Fibroblast of peridontal ligament (primary cell): Measurements from ENCODE around the gene RASAL1.

Experiments
- DNase-seq: peaks from one replicate; pipeline ENCODE4 v3.0.0-alpha.2; 2010; ENCODE audit errors: extremely low read depth

The RASAL1 gene

DNA sequence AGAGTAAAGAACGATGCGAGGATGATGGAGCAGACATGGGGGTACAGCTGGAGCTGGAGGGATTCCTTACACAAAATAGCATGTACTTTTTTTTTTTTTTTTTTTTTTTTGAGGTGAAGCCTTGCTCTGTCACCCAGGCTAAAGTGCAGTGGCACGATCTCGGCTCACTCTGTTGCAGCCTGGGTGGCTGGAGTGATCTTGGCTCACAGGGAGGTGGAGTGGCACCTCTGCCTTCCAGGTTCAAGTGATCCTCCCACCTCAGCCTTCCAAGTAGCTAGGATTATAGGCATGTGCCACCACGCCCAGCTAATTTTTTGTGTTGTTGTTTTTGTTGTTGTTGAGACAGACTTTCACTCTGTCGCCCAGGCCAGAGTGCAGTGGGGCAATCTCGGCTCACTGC is 5.1 kb upstream of the RASAL1 start:
- no peak for DNase-seq

DNA sequence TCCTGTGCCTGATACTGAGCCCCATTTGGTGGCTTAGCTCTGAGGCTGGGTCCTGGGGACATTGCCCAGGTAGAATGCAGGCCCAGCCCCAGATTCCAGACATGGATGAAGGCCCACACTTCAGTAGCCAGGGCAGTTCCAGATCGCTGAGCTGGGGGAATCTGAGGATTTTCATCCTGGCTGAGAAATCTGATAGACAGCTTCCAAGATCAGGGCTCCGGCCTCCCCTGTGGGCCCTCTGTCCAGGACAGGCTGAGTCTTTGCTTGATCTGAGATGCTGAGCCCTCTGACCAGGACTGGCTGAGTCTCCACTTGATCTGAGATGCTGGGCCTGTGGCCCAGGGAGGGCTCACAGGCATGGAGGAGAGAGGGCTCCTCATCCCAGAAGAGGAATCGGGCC is 3.3 kb upstream of the RASAL1 start:
- DNase-seq = no peak

DNA sequence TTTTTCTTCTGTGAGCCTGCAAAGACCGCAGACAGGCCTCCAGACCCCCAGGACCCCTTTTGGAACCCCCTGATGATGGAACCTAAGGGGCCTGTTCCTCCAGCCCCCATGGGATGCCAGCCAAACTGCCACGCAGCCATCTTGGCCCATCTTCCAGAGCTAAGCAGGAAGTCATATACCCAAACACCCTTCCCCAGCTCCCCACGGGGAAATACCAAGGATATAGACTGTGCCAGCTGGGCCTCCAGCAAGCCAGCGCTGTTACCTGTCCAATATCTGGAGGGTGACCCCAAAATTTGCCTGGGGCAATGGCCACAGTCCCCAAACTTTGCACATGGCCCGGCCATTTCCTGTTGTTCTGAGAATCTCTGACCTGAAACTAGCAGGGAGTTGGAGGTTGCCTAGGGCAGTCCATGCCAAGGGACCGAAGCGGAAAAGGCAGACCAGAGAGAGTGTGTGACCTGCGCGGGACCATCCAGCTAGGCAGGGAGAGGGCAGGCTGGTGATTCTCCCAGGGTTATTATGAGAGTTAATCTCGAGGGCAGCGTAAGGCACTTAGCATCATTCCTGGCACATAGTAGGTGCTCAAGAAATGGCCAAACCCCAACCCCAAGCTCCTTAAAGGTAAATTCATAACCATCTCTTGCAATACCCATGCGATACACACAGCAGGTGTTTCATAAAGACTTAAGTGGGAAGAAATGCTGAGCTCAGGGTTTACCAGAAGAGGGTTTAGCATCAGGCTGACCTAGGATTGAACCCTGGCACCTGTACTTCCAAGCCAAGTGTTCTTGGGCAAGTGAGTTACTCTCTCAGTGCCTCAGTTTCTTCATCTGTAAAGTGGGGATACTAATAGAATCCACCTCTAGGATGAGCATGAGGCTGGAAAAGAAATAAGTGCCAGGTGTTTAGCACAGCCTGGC is 2.6 kb upstream of the RASAL1 start:
- DNase-seq = no peak

DNA sequence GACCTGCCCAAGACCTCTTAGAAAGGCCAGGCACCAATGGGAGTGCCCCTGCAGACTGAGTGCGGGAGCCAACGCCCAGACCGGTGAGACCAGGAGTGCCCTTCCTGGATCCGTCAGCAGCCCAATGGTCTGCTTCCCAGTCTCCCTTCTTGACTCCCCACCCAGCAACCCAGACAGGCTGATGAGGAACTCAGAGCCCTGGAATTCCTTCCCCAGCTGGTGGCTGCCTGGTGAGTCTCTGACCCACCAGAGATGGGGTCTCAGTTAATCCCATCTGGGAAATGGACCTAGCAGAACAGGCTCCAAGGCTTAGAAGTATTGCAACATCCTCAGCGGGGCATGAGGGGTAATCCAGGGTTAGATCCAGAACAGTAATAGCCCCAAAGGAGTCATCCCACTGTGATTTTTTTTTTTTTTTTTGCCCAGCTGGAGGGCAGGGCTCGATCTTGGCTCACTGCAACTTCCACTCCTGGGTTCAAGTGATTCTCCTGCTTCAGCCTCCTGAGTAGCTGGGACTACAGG is 1.5 kb upstream of the RASAL1 start:
- DNase-seq = no peak

DNA sequence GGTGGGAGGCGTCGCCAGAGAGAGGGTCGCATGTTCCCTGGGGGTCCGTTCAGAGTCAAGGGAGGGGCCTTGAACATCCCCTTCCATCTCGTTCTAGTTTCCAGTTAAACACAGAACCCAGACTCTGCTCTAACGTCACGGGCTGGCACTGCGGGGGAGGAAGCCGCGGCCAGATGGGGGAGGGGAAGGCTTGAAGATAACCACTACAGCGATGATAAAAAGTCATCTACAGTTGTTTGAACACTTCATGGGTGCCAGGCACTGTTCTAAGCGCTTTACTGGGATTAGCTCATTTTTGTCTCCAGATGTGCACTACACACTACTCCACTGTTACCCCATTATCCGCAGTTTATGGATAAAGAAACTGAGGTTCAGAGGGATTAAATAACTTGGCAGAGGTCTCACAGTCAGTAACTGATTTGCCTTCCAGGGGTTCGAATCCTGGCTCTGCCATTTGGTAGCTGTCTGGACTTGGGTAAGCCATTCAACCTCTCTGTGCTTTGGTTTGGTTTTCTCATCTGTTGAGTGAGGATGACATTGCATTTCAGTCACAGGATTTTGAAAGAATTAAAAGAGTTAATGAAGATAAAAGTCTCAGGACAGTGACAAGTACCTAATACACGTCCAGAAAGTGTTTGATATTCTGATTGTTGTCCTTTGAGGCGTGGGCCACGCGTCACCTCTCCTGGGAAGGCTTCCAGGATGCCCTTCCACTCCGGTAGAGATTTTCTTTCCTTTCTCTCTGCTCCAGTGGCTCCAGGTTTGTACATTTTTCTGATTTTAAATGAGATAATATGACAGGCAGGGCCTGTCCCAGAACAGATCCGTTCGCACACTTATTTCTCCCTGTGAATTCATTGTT is 798 bp upstream of the RASAL1 start:
- DNase-seq = no peak

DNA sequence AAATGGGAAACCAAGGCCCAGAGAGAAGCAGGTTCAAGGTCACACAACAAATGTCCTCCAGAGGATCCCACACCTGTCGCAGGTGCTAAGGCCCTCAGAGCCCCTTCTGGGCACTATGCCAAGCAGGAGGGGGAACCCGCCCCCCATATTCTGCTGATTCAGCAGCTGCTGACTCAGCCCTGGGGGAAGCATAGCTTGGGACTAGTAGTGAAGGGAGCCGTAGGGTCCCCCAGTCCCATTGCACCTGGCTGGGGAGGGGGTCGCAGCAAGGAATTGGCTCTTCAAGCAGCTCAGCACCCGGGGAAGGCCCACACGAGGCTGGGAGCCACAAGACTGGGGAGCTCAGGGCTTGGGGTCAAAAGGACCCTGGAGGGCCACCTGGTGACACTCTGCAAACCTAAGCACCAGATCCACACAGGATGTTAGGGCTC is 1.0 kb downstream of the RASAL1 start:
- no peak for DNase-seq

DNA sequence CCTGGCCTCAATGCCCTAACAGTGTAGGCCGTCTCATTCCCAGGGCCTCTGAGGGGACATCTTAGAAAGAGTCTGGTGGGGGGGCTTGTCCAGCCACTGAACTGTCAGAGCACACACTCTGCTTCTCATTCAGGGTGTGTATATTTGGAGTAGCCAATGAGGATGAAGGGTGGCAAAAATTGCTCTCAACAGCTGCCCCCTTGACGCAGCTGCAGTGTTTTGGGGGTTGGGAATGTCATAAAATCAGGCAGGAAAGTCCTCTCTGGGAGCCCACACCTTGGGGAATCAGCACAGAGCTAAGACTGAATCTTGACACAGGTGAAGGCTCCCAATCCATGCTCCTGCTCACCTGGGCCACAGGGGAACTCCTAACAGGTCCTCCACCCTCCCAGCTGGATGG is 1.5 kb downstream of the RASAL1 start:
- no peak for DNase-seq

DNA sequence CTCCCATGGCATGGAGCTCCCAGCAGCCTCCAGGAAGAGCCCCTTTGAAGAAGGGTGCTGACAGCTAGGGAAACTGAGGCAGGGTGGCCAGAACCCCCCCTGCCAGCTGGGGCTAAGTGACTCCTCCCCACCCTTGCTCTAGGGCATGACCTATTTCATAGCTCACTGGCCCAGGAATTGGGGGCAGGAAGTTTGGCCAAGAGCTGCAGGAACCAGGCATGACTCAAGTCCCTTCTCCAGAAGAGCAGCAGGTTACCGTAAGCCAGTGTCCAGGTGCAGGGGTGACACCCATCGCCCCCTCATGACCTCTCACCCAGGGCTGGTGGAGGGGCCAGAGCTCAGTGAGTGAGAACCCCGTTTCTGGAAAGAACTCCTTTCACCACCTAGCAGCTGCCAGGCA is 1.9 kb downstream of the RASAL1 start:
- no peak for DNase-seq

DNA sequence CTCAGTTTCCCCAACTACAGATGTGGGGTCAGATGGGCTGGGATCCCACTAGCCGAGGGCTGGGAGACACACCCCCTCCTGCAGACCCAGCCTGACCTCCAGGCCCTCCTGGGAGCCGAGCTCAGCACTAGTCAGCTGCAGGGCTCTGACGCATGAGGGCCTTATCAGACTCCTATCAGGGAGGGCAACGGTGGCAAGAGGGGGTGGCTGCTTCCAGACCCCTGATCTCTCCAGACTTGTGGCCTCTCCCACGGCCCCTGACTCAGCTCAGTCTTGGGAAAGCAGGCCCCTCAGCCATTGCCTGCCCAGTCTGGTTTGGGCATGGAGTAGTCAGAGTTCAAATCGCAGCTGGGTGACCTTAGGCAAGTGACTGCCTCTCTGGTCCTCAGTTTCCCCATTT is 2.5 kb downstream of the RASAL1 start:
- no peak for DNase-seq

DNA sequence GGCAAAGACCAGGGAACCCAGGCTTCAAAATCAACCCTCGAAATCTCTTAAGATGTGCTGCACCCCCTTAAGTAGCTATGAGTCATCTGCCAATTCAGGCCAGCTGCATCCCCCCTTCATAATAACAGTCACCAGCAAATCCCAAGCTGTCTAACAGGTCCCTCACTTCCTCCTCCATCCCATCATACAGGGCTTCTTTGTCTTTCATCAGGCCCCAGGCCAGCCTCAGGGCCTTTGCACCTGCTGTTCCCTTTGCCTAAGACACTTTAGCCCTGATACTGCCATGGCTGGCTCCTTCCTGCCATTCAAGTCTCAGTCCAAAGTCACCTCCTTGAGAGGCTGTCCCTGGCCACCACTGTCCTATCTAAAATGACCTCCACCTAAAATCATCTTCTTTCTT is 4.0 kb downstream of the RASAL1 start:
- DNase-seq = no peak

DNA sequence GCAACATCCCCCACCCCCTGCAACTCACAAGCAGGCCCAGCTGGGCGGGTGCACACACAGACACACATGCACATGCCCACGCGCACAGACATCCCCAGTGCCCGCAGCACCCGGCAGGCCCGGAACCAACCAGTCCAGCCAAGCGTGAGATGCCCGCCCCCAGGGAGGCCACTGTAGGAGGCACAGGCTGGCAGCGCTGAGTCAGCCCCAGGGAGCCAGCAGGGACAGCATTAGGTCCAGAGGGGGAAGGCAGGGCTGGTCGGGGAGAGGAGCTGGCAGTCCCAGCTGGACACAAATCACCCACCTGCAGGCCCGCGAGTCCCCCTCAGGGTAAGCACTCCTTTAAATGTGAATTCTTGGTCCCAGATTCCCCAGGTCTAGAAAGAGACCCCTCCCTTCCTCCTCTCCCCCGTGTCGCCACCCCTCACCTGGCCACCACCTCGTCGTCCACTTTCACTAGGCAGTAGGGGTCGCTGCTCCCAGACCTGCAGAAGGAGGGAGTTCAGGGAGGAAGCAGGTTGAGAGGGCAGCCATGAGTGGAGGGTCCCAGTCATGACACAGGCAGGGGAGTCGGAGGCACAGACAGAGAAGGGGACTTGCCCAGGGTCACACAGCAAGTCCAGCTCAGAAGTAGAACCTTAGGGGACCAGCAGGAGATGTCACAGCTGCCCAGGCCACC is 5.0 kb downstream of the RASAL1 start:
- no peak for DNase-seq

DNA sequence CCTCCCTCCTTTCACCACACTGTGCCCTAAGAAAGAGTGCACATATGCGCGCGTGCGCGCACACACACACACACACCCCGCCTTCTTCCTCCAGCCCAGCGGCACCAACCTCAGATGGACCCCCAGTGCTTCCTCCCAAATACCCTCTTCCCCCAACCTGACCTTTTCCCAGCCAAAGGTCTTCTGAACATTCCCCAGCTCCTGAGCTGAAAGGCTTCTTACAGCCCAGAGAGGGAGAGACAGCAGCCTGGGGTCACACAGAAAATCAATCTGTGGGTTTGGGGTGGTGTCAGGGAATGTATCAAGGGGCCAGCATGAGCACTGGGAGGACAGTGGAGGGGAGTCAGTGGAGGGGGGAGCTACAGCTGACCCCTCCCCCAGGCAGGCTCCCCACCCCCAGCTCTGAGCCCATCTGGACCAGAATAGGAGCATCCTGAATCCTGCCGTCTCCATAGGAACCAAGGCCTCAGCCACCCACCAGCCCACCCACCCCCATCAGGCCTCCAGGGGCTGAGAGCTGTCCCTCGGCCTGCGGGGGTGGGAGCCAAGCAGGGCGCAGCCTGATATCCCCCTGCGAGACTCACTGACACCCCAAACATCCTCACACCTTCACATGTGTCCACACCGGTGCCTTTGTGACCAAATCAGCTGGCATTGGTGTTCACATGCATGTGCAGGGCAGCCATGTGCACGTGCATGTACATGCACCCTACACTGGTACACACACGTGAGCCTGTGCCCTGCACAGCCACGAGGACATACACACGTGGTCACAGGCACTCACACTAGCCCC is 5.7 kb downstream of the RASAL1 start:
- DNase-seq = no peak

DNA sequence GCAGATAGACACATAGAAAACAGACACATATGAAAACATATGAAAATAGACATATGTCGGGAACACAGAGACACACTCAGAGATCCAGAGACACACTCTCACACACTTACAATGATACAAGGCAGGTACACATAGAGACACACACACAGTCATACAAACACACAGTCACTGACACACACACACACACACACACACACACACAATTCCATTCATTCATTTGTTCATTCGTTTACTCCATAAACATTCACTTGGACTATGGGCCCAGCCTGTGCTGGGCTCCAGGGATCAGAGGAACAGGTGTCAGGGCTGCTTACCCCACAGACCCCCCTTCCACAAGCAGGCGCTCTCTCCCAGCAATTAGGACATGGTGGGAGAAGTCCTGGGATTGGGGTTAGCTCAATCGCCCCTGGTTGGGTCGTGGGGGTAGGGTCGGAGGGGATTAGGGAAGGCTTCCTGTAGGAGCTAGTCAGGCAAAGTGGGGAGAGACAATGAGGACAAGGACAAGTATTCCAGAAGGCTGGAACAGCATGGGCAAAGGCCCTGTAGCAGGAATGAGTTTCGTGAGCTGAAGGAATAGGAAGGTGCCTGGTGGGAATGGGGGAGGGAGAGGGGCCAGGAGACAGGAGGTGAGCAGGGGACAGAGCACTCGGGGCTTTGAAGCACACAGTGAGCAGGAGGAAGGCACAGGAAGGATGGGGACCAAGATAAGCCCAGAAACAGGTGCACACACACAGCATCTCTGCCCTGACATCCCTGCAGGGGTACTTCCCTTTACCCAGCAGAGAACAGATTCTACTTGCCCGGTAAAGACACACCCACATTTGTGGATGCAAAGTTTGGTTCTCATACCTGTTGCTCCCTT is 6.5 kb downstream of the RASAL1 start:
- no peak for DNase-seq

DNA sequence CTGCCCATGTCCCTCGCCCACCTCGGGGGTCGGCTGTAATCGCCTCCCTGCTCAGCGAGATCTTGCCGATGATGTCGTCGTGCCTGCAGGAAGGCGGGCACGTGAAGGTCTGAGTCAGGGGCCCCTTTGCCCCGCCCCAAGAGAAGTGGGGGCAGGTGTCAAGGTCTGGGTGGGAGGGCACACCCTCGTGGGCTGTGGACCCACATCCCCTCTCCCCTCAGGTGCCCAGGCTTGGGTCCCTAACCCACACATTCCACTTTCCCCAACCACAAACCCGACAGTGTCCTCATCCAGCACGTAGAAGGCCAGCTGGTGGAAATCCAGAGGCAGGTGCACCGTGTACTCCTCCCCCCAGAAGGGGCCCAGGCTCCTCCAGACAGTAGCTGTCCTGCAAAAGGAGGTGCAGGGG is 7.8 kb downstream of the RASAL1 start:
- no peak for DNase-seq

DNA sequence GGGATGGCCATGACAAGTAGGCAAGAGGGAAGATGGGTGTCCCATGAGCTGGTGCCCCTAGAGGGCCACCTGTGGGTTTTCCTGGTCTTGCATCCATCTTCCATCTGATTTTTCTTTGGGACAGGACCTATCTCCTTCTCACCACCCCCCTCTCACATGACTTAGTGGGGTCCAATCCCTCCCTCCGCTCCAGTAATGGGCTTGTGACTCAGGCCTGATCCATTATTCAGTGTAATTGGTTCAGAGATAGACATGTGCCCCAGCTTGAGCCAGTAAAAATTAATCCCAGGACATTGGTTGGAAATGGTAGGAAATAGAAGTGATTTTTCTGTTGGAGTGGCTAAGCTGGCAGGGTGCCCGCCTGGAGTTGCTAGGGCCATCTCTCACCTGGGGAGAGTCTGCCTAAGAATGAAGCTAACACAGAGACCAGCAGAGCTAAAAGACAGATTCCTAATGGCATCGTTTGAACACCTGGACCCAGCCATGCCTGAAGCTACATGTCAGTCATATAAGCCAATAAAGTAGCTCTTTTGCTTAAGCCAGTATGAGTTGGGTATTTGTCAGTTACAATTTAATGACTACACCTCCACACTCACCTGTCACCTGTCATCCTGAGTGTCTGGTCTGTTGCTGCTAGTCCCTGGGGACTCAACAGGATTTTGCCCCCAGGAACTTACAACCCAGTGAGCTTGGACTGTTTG is 14.7 kb downstream of the RASAL1 start:
- no peak for DNase-seq

DNA sequence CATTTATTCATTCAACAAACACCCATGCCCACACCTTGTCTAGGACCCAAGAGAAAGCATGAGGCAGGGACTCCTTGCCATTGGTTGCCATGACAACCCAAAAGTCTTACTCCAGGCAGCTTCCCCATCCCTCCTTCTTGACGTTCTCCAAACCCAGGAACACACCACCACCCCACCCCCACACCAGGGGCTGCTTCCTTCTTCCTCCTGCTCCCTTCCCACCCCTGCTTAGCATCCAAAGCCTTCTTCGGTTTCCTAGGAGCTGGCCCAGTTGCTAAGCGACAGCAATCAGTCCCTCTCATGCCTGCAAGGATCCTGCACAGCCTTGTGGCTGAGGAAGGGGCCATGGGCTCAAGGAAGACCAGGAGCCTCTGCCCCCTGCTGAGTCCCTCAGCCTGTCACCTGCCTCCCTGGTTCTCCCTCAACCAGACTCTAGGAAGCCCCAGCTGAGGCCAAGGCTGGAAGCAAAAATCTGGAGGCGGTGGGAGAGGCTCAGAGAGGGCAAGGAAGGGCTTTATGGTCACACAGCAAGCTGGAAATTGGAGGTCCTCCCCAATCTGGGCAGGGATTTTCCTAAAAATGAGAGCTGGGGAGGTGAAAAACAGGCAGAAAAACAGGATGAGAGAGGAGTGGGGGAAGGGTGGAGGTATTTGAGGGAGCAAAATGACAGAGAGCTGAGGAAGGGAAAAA is 15.4 kb downstream of the RASAL1 start:
- no peak for DNase-seq

DNA sequence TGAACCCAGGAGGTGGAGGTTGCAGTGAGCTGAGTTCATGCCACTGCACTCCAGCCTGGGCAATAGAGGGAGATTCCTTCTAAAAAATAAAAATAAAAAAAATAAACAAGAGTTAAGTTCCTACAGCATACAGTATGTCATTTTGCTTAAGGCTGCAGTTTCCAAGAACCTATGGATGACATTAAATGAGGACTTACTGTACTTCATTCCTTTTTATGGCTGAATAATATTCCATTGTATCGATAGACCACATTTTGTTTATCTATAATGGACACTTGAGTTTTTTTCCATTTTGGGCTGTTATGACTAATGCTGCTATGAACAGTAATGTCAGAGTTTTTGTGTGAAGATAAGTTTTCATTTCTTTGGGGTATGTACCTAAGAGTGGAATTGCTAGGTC is 17.4 kb downstream of the RASAL1 start:
- no peak for DNase-seq

DNA sequence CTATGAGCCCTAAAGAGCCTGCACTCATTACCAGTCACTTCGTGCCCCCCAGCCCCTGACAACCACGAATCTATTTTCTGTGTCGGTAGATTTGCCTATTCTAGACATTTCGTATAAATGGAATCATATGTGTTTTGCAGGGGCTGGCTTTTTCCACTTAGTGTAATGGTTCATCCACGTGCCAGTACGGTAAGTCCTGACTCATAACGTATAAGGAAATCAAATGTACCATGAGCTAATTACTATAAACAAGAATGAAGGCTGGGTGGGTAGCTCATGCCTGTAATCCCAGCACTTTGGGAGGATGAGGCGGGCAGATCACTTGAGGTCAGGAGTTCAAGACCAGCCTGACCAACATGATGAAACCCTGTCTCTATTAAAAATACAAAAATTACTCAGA is 17.9 kb downstream of the RASAL1 start:
- DNase-seq = peak; percentile 49

DNA sequence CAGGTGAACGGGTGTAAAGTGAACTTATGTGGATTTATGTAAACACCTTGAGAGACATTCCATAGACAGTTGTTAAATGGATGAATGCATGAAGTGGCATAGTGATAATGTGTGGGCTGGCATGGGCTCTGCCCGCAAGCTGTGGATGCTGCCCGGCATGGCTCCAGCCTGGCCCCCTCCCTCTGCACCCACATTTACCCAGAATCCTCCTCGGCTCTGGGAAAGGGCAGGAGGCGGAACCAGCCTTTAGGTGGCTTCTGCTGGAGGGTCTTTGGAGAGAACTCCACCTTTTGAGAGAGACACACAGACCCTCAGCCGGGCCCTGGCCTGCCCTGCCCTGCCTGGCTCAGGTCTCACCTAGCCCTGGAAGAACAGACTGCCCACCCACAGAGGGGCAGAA is 18.7 kb downstream of the RASAL1 start:
- no peak for DNase-seq
